ENCODE measurements around the gene EPYC. TPM values are rescaled to one million over a fixed set of nuclear protein-coding genes. Genes with fewer than 3 reads are reported as not detected.
A peak's percentile ranks its signal among the peaks of the same experiment; 100 is the strongest.

EPYC gene
- total RNA-seq, 8 experiments from 2014 or later, result 1.8 TPM; not detected in 7

- WGBS, 10 experiments, result 57 to 100% (median 85%) methylated on average over 1 to 2 of the region's 2 CpGs; no CpG with 5 or more reads in 2 of the 10 experiments
- in situ Hi-C loops (cut with MboI; ENCODE audit: low pct_unique_long_range_greater_than_20kb in 2 of 9, low sequenced_read_pairs in 9 of 9, unreplicated experiment in 9 of 9), result loop anchor here in 3 of 9 experiments (25.0 kb wide), 3 partner anchors 347 to 1428 kb away; partner anchors contain the start of gene POC1B (in 1 of the 3)
- no peaks in the 10 kb centered on the region for H3K4me1 ChIP-seq (replicated peaks in 1 of 2)
- no peak for ATAC-seq (replicated peaks in 6 of 8)
- H3K27ac ChIP-seq, result no peak overlapping the region
- no peak overlapping the region for H3K4me3 ChIP-seq
Measured at GRCh38 chr12:90965204-90965603, 39.6 kb downstream of the EPYC start.

- H3K4me3 ChIP-seq, result no peak overlapping the region
- 43 to 86% (median 56%) methylated on average over 2 of the region's 2 CpGs for WGBS, 10 experiments
- no peak for ATAC-seq (replicated peaks in 6 of 8)
- H3K27ac ChIP-seq, result no peak overlapping the region
- in situ Hi-C loops (cut with MboI; ENCODE audit: low pct_unique_long_range_greater_than_20kb in 2 of 9, low sequenced_read_pairs in 9 of 9, unreplicated experiment in 9 of 9), result loop anchor here in 3 of 9 experiments (25.0 kb wide), 3 partner anchors 348 to 1427 kb away; partner anchors contain the start of gene POC1B (in 1 of the 3)
- no peaks in the 10 kb centered on the region for H3K4me1 ChIP-seq (replicated peaks in 1 of 2)
Measured at GRCh38 chr12:90964616-90965015, 40.2 kb downstream of the EPYC start.

- Histone ChIP-seq H3K27ac (no peak overlapping the region), H3K4me3 (no peak overlapping the region), H3K4me1 (replicated peaks in 1 of 2) (no peaks in the 10 kb centered on the region)
- ATAC-seq (replicated peaks in 6 of 8), result no peak
- in situ Hi-C loops (cut with MboI; ENCODE audit: low pct_unique_long_range_greater_than_20kb in 2 of 9, low sequenced_read_pairs in 9 of 9, unreplicated experiment in 9 of 9), result loop anchor here in 3 of 9 experiments (25.0 kb wide), 3 partner anchors 348 to 1427 kb away; partner anchors contain the start of gene POC1B (in 1 of the 3)
- 71 to 97% (median 88%) methylated on average over 4 to 6 of the region's 6 CpGs; no CpG with 5 or more reads in 1 of the 10 experiments for WGBS, 10 experiments
Measured at GRCh38 chr12:90963946-90964345, 40.8 kb downstream of the EPYC start.

GRCh38 chr12:90961154-90961553 lies 43.6 kb downstream of the EPYC start:
- Histone ChIP-seq H3K4me1 (replicated peaks in 1 of 2) (no peaks in the 10 kb centered on the region), H3K4me3 (no peak overlapping the region), H3K27ac (no peak overlapping the region)
- in situ Hi-C loops (cut with MboI; ENCODE audit: low pct_unique_long_range_greater_than_20kb in 2 of 9, low sequenced_read_pairs in 9 of 9, unreplicated experiment in 9 of 9), result loop anchor here in 3 of 9 experiments (25.0 kb wide), 3 partner anchors 351 to 1424 kb away; partner anchors contain the start of gene POC1B (in 1 of the 3)
- ATAC-seq (replicated peaks in 6 of 8), result no peak
- WGBS, 10 experiments, result 57 to 100% (median 99%) methylated on average over 1 to 4 of the region's 4 CpGs; no CpG with 5 or more reads in 2 of the 10 experiments

GRCh38 chr12:90959538-90960139 lies 45.1 kb downstream of the EPYC start:
- Histone ChIP-seq H3K27ac (no peak overlapping the region), H3K4me3 (no peak overlapping the region), H3K4me1 (replicated peaks in 1 of 2) (no peaks in the 10 kb centered on the region)
- in situ Hi-C loops (cut with MboI; ENCODE audit: low pct_unique_long_range_greater_than_20kb in 2 of 9, low sequenced_read_pairs in 9 of 9, unreplicated experiment in 9 of 9), result loop anchor here in 3 of 9 experiments (25.0 kb wide), 3 partner anchors 353 to 1422 kb away; partner anchors contain the start of gene POC1B (in 1 of the 3)
- 0 to 10% (median 0%) methylated on average over 1 to 4 of the region's 4 CpGs for WGBS, 10 experiments
- peak in 6 of 8 experiments; percentile 47 to 77 (median 63) for ATAC-seq (replicated peaks in 6 of 8)

- WGBS, 10 experiments, result 21 to 75% (median 62%) methylated on average over 2 to 4 of the region's 4 CpGs
- no peak overlapping the region for H3K27ac ChIP-seq
- no peak overlapping the region for H3K4me3 ChIP-seq
- no peak for ATAC-seq (replicated peaks in 6 of 8)
- H3K4me1 ChIP-seq (replicated peaks in 1 of 2), result no peaks in the 10 kb centered on the region
- in situ Hi-C loops (cut with MboI; ENCODE audit: low pct_unique_long_range_greater_than_20kb in 2 of 9, low sequenced_read_pairs in 9 of 9, unreplicated experiment in 9 of 9), result loop anchor here in 3 of 9 experiments (25.0 kb wide), 3 partner anchors 353 to 1422 kb away; partner anchors contain the start of gene POC1B (in 1 of the 3)
Measured at GRCh38 chr12:90959032-90959431, 45.7 kb downstream of the EPYC start.

GRCh38 chr12:90958347-90958746 lies 46.4 kb downstream of the EPYC start:
- in situ Hi-C loops (cut with MboI; ENCODE audit: low pct_unique_long_range_greater_than_20kb in 2 of 9, low sequenced_read_pairs in 9 of 9, unreplicated experiment in 9 of 9), result loop anchor here in 3 of 9 experiments (25.0 kb wide), 3 partner anchors 354 to 1421 kb away; partner anchors contain the start of gene POC1B (in 1 of the 3)

GRCh38 chr12:90954921-90955320 lies 49.9 kb downstream of the EPYC start, which contains the start of gene CCER1:
CCER1 (minus strand) TSS chr12:90955176; CDS start chr12:90954742, 434 bp downstream.
- 100% methylated on average over 1 of the region's 22 CpGs; no CpG with 5 or more reads in 9 of the 10 experiments for WGBS, 10 experiments
- no peak within 1 kb of the TSS for H3K27ac ChIP-seq
- H3K4me3 ChIP-seq, result no peak within 1 kb of the TSS
- in situ Hi-C loops (cut with MboI; ENCODE audit: low pct_unique_long_range_greater_than_20kb in 2 of 9, low sequenced_read_pairs in 9 of 9, unreplicated experiment in 9 of 9), result loop anchor here in 3 of 9 experiments (25.0 kb wide), 3 partner anchors 357 to 1418 kb away; partner anchors contain the start of gene POC1B (in 1 of the 3)
- H3K4me1 ChIP-seq (replicated peaks in 1 of 2), result peaks cover 7 to 18% of the 10 kb centered on the region in 2 donors
- no peak for ATAC-seq (replicated peaks in 6 of 8)

More at GRCh38 chr12:90958347-90958746, 46.4 kb downstream of the EPYC start:
- H3K4me1 ChIP-seq (replicated peaks in 1 of 2), result no peaks in the 10 kb centered on the region
- no peak overlapping the region for H3K27ac ChIP-seq
- H3K4me3 ChIP-seq, result no peak overlapping the region
- WGBS, 10 experiments, result 25 to 83% (median 50%) methylated on average over 1 to 3 of the region's 3 CpGs; no CpG with 5 or more reads in 5 of the 10 experiments
- peak in 1 of 8 experiments; percentile 70 for ATAC-seq (replicated peaks in 6 of 8)

- in situ Hi-C loops (cut with MboI; ENCODE audit: low pct_unique_long_range_greater_than_20kb in 2 of 9, low sequenced_read_pairs in 9 of 9, unreplicated experiment in 9 of 9), result loop anchor here in 3 of 9 experiments (25.0 kb wide), 3 partner anchors 358 to 1417 kb away; partner anchors contain the start of gene POC1B (in 1 of the 3)
- H3K4me3 ChIP-seq, result no peak overlapping the region
- no peak for ATAC-seq (replicated peaks in 6 of 8)
- peaks cover 7 to 18% of the 10 kb centered on the region in 2 donors for H3K4me1 ChIP-seq (replicated peaks in 1 of 2)
- 80 to 98% methylated on average over 1 to 9 of the region's 25 CpGs; no CpG with 5 or more reads in 8 of the 10 experiments for WGBS, 10 experiments
- no peak overlapping the region for H3K27ac ChIP-seq
Measured at GRCh38 chr12:90954428-90954827, 50.3 kb downstream of the EPYC start.

- WGBS, 10 experiments, result 80 to 100% (median 90%) methylated on average over 1 to 24 of the region's 32 CpGs; no CpG with 5 or more reads in 1 of the 10 experiments
- no peak overlapping the region for H3K27ac ChIP-seq
- no peak overlapping the region for H3K4me3 ChIP-seq
- in situ Hi-C loops (cut with MboI; ENCODE audit: low pct_unique_long_range_greater_than_20kb in 2 of 9, low sequenced_read_pairs in 9 of 9, unreplicated experiment in 9 of 9), result loop anchor here in 3 of 9 experiments (25.0 kb wide), 3 partner anchors 358 to 1417 kb away; partner anchors contain the start of gene POC1B (in 1 of the 3)
- ATAC-seq (replicated peaks in 6 of 8), result no peak
- peaks cover 7 to 18% of the 10 kb centered on the region in 2 donors for H3K4me1 ChIP-seq (replicated peaks in 1 of 2)
Measured at GRCh38 chr12:90953956-90954421, 50.8 kb downstream of the EPYC start.

GRCh38 chr12:90951432-90952105 lies 53.2 kb downstream of the EPYC start:
- Histone ChIP-seq H3K27ac (no peak overlapping the region), H3K4me3 (no peak overlapping the region), H3K4me1 (replicated peaks in 1 of 2) (peaks cover 7 to 18% of the 10 kb centered on the region in 2 donors)
- in situ Hi-C loops (cut with MboI; ENCODE audit: low pct_unique_long_range_greater_than_20kb in 2 of 9, low sequenced_read_pairs in 9 of 9, unreplicated experiment in 9 of 9), result loop anchor here in 3 of 9 experiments (25.0 kb wide), 3 partner anchors 361 to 1414 kb away; partner anchors contain the start of gene POC1B (in 1 of the 3)
- peak in 1 of 8 experiments; percentile 55 for ATAC-seq (replicated peaks in 6 of 8)

GRCh38 chr12:90947869-90948268 lies 56.9 kb downstream of the EPYC start:
- no peak overlapping the region for H3K4me3 ChIP-seq
- 70 to 100% (median 95%) methylated on average over 1 to 7 of the region's 7 CpGs; no CpG with 5 or more reads in 1 of the 10 experiments for WGBS, 10 experiments
- no peak overlapping the region for H3K27ac ChIP-seq
- in situ Hi-C loops (cut with MboI; ENCODE audit: low pct_unique_long_range_greater_than_20kb in 2 of 9, low sequenced_read_pairs in 9 of 9, unreplicated experiment in 9 of 9), result loop anchor here in 1 of 9 experiments (25.0 kb wide), 1 partner anchor 1411 kb away; the partner anchor contains the start of gene POC1B
- no peak for ATAC-seq (replicated peaks in 6 of 8)
- H3K4me1 ChIP-seq (replicated peaks in 1 of 2), result peaks cover 7 to 21% of the 10 kb centered on the region in 2 donors
